ENCODE results near the gene LPCAT1. TPM values are rescaled to one million over a fixed set of nuclear protein-coding genes. Genes with fewer than 3 reads are reported as not detected.

Gene LPCAT1
- total and polyA plus RNA-seq, 2 experiments from 2014 or later = 78.0 to 255 TPM

- TF ChIP-seq ZNF462 (CRISPR knock-in tag; IDR thresholded peaks at IDR 0.05) = no peak
- no peak for TF ChIP-seq EZH2phosphoT487 (IDR thresholded peaks at IDR 0.05; ENCODE audit: unreplicated experiment)
- no peak for TF ChIP-seq ETS1 (IDR thresholded peaks at IDR 0.05)
- TF ChIP-seq STAT1 (IDR thresholded peaks at IDR 0.05; ENCODE audit: unreplicated experiment) = no peak
Measured at GRCh38 chr5:1483064-1483463, 40.7 kb downstream of the LPCAT1 start (continued).

GRCh38 chr5:1481959-1482331 lies 41.8 kb downstream of the LPCAT1 start:
- Mint-ChIP-seq H3K4me3 (no peak overlapping the region), H3K27me3 (ENCODE audit: insufficient read depth, low read depth, poor library complexity) (peaks cover 11% of the 10 kb centered on the region), H3K9me3 (no peaks in the 10 kb centered on the region; the same call in 2 of the 3 replicates), H3K36me3 (ENCODE audit: low read depth) (peaks cover 60% of the 10 kb centered on the region), H3K4me1 (peaks cover 5% of the 10 kb centered on the region; the same call in 1 of the 3 replicates), H3K27ac (no peak overlapping the region)
- ATAC-seq (no peak), DNase-seq (ENCODE audit: low spot score) (no peak)
- no peak overlapping the region for H3K4me2 ChIP-seq
- H2AFZ ChIP-seq = no peak overlapping the region
- H3K79me2 ChIP-seq (replicated peaks; ENCODE audit: insufficient read depth) = peaks cover 11% of the 10 kb centered on the region; the same call in 1 of the 2 replicates
- H3K4me1 ChIP-seq (ENCODE audit: insufficient read depth) = no peaks in the 10 kb centered on the region
- H3F3A ChIP-seq (replicated peaks; ENCODE audit: low read depth) = peaks cover 11% of the 10 kb centered on the region; the same call in 1 of the 2 replicates
- no peaks in the 10 kb centered on the region for H3K27me3 ChIP-seq (ENCODE audit: insufficient read depth)
- peak overlapping the region; percentile 32; the same call in 1 of the 2 replicates for H3K27ac ChIP-seq (ENCODE audit: low read depth)
- peaks cover 9% of the 10 kb centered on the region; the same call in 1 of the 2 replicates for H4K20me1 ChIP-seq (replicated peaks; ENCODE audit: insufficient read depth)
- no peaks in the 10 kb centered on the region for H3K9me2 ChIP-seq (ENCODE audit: insufficient read depth)
- H3K36me3 ChIP-seq (ENCODE audit: insufficient read depth) = peaks cover 16% of the 10 kb centered on the region
- no peak overlapping the region for H3K4me3 ChIP-seq
- TF ChIP-seq ZNF331 (CRISPR knock-in tag; IDR thresholded peaks at IDR 0.05; ENCODE audit: low read depth) = no peak
- TF ChIP-seq NANOG (IDR thresholded peaks at IDR 0.05; ENCODE audit: borderline replicate concordance) = no peak
- no peak for TF ChIP-seq REST (IDR thresholded peaks at IDR 0.05; ENCODE audit: unreplicated experiment)
- no peak for TF ChIP-seq EZH2 (IDR thresholded peaks at IDR 0.05; ENCODE audit: low read depth, unreplicated experiment)
- TF ChIP-seq CREB1 (CRISPR knock-in tag; IDR thresholded peaks at IDR 0.05; ENCODE audit: low read depth) = no peak

All from GM23338 (cell line).